ENCODE results near the gene GP1BA.

GP1BA gene

DNA sequence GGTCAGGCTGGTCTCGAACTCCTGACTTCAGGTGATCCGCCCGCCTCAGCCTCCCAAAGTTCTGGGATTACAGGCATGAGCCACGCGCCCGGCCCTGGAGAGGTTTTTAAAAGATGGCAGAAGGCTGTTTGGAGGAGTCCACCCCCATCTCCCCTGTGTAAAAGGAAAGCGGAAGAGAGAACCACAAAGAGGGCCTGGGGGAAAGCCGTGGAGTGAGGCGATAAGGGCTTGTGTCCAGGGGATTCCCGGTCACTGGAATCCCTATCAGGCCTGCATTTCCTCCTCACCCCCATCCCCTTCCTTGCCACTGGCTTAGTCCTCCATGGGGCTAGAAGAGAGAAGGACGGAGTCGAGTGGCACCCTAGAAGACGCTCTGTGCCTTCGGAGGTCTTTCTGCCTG, at the start of gene GP1BA:
Gene GP1BA, plus strand, starts transcription at position 315 of the 400 bp plus-strand sequence. CDS start 328 bp downstream, outside the sequence.
- no peak for DNase-seq

DNA sequence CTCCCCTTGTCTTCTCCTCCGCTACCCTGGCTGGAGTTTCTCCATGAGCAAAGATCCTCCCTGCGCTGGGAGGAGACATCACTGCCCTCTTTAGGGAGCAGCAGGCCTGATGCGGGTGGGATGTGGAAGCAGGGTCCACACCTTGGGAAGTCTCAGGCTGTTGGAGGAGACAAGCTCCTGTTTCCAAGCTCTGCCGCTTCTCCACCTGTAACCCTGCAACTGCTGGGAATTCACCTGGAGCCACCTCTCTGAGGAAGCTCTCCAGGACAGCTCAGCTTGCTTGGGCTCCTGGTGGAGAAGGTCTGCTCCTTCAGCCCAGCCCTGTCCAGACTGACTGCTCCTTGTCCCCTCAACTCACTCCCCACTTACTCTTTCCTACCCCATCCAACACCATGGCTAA, 47.6 kb upstream of the GP1BA start:
- DNase-seq = no peak

DNA sequence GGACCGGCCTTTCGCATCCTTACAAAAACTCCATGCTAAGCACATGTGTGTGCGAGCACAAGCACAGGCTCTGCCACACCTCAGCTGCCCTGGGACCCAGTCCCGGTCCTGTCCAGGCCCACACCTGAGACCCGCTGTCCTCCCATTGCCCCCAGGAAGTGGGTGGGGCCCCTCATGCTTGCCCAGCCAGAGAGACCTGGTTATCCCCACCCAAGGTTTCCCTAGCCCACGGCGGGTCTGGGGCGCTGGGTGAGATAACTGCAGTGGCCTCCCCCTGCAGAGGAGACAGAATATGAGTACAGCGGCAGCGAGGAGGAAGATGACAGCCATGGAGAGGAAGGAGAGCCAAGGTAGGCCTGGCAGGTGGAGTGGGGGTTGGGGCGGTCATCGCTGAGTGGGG, 45.2 kb upstream of the GP1BA start:
- DNase-seq = no peak

DNA sequence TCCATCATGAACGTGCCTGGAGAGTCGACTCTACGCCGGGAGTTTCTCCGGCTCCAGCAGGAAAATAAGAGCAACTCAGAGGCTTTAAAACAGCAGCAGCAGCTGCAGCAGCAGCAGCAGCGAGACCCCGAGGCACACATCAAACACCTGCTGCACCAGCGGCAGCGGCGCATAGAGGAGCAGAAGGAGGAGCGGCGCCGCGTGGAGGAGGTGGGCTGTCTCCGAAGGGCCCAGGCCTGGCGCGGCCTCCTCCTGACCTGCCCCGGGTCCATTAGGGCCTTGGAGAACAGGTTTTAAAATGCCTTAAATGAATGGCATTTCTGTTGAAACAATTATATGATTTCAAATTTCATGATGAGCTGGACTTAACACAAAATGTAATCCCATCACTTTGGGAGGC, 44.5 kb upstream of the GP1BA start:
- DNase-seq = no peak

DNA sequence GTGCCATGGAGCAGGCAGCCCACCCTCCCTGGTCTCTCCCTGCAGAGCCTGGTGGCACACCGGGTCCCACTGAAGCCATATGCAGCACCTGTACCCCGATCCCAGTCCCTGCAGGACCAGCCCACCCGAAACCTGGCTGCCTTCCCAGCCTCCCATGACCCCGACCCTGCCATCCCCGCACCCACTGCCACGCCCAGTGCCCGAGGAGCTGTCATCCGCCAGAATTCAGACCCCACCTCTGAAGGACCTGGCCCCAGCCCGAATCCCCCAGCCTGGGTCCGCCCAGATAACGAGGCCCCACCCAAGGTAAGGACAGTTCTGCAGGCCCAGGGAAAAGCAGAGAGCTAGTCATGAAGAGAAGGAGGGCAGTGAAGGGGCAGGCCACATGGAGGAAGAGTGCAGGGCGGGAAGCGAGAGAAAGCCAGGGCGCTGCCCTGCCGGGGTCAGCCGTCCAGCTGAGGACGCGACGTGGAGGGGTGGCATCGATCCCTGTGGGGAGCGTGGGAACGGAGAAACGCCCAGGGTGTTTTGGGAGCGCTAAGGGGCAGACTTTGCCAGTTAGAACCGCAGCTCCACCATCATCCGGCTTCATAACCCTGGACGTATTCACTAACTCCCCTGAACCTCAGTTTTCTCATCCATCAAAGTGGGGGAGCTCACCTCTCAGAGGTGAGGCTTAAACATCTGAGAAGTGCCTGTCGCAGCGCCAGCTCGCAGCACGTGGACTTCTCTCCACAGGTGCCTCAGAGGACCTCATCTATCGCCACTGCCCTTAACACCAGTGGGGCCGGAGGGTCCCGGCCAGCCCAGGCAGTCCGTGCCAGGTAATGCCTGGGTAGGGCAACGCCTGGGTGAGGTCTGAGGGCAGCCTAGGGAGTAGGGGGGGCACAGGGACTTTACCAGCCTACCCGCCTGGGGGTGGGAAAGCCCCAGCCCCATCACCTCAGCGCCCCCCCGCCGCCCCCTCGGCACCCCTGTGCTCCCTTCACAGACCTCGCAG, 40.4 kb upstream of the GP1BA start:
- no peak for DNase-seq

DNA sequence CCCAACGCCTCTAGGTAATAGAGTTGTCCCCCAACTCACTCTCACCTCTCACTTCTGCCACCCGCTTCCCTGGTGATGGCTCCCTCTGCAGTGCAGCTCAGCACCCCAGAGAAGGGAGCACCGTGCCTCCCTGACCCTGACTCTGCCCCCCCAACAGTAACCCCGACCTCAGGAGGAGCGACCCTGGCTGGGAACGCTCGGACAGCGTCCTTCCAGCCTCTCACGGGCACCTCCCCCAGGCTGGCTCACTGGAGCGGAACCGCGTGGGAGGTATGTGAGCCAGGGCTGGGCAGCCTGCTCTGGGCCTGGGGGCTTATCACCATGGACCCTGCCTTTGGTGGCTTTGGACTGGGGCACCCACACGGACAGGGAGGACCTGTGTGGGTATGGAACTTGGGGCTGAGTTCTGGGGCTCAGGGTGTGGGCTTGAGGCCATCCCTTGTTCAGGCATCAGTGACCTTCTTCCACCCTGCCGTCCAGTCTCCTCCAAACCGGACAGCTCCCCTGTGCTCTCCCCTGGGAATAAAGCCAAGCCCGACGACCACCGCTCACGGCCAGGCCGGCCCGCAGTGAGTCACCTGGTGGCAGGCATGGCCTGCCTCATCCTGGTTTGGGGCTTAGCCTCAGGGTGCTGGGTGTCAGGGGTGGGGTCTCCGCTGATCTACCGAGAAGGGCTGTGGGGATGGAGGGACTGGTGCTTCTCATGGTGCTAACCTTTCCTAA, 39.4 kb upstream of the GP1BA start:
- no peak for DNase-seq

DNA sequence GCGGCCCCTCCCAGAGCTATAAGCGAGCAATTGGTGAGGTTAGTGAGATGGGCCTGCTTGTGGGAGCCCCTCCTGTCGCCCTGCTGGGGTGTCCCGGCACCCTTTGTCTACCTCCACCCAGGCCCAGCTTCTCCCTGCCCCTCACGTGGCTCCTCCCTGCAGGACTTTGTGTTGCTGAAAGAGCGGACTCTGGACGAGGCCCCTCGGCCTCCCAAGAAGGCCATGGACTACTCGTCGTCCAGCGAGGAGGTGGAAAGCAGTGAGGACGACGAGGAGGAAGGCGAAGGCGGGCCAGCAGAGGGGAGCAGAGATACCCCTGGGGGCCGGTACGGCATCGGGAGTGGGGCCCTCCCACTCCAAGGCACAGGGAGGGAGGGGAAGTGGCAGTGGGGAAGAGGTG, 38.8 kb upstream of the GP1BA start:
- no peak for DNase-seq

DNA sequence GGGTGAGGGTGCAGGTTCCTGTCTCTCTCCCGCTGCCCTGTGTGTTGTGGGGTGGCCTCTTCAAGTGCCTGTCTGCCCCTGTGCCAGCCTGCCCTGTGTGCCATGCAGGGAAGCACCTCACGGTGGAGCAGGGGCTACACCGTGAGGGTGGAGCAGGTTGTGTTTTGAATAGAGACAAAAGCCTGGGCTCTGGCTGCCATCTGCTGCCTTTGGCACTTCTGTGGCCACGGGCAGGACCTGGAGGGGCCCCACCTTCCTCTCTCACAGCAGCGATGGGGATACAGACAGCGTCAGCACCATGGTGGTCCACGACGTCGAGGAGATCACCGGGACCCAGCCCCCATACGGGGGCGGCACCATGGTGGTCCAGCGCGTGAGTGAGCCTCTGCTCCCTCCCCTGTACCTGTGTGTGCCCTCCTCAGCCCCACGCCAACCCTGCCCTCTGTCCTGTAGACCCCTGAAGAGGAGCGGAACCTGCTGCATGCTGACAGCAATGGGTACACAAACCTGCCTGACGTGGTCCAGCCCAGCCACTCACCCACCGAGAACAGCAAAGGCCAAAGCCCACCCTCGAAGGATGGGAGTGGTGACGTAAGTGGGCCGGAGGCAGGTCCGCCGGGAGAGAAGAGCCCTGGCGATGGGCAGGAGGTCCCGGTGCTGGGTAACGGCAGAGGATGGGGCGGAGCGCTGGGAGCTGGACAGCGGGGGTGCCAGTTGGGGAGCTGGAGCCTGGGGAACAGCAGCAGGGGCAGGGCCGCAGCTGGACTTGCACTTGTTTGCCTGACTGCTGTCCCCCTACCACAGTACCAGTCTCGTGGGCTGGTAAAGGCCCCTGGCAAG, 38.1 kb upstream of the GP1BA start:
- no peak for DNase-seq

DNA sequence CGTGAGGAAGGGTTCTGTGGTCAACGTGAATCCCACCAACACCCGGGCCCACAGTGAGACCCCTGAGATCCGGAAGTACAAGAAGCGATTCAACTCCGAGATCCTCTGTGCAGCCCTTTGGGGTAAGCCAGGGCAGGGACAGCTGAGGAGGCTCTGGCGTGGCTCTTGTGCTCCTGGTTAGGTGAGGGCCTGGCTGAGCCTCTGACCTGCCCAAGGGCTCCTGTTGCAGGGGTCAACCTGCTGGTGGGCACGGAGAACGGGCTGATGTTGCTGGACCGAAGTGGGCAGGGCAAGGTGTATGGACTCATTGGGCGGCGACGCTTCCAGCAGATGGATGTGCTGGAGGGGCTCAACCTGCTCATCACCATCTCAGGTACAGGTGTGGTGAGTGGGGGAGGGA, 37.0 kb upstream of the GP1BA start:
- DNase-seq = no peak

DNA sequence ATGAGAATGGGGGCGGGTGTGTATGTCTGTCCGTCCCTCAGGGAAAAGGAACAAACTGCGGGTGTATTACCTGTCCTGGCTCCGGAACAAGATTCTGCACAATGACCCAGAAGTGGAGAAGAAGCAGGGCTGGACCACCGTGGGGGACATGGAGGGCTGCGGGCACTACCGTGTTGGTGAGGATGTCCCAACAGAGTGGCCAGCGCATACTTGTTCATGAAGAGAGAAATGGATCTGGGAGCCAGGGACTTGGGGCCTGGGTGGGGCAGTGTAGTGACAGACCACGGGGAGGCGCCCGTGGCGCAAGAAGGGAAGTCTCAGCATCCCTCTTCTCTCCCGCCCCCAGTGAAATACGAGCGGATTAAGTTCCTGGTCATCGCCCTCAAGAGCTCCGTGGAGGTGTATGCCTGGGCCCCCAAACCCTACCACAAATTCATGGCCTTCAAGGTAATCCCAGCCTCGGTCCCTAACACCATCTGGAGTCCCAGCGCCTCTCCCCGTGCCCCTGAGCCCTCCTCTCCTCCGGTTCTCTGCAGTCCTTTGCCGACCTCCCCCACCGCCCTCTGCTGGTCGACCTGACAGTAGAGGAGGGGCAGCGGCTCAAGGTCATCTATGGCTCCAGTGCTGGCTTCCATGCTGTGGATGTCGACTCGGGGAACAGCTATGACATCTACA, 36.3 kb upstream of the GP1BA start:
- no peak for DNase-seq

DNA sequence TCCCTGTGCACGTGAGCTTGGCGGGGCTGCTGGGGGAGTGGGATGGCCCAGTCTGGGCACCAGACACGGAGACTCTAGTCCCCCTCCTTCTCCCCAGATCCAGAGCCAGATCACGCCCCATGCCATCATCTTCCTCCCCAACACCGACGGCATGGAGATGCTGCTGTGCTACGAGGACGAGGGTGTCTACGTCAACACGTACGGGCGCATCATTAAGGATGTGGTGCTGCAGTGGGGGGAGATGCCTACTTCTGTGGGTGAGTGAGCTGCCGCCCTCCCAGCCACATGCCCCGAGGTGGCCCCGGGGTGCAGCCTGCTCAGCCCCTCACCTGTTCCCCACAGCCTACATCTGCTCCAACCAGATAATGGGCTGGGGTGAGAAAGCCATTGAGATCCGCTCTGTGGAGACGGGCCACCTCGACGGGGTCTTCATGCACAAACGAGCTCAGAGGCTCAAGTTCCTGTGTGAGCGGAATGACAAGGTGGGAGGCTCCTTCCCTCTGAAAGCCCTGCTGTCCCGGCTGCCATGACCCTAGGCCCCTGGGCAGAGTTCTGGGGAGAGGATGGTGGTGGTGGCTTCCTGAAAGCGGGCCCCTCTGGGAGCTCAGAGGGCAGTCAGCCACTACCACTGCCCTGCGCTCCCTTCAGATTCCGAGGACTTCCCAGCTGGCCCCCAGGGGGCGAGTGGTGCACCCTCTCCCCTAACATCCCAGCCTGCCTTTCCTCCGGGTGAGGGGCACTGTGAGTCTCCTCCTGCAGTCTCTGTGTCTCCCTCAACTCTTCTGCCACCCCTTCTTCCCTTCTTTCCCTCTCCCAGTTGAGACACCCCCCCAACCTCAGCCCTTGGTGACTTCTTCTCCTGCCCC, 35.5 kb upstream of the GP1BA start:
- DNase-seq = no peak

DNA sequence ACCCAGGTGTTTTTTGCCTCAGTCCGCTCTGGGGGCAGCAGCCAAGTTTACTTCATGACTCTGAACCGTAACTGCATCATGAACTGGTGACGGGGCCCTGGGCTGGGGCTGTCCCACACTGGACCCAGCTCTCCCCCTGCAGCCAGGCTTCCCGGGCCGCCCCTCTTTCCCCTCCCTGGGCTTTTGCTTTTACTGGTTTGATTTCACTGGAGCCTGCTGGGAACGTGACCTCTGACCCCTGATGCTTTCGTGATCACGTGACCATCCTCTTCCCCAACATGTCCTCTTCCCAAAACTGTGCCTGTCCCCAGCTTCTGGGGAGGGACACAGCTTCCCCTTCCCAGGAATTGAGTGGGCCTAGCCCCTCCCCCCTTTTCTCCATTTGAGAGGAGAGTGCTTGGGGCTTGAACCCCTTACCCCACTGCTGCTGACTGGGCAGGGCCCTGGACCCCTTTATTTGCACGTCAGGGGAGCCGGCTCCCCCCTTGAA, 34.8 kb upstream of the GP1BA start:
- DNase-seq = no peak

DNA sequence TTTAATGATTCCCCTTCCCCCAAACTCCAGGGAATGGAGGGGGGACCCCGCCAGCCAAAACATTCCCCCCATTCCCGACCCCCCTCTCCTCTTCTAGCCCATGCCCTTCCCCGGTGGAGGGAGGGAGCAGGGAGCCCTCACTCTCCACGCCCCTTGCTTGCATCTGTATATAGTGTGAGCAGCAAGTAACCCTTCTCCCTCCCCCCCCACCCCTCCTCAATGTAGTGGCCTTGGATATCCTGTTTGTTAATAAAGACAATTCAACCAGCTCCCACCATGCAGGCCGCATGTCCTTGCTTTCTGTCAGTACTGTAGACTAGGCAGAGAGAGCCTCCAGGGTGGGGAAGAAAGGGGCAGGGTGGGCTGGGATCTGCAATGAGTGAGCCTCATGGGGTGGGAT, 34.3 kb upstream of the GP1BA start:
- no peak for DNase-seq

DNA sequence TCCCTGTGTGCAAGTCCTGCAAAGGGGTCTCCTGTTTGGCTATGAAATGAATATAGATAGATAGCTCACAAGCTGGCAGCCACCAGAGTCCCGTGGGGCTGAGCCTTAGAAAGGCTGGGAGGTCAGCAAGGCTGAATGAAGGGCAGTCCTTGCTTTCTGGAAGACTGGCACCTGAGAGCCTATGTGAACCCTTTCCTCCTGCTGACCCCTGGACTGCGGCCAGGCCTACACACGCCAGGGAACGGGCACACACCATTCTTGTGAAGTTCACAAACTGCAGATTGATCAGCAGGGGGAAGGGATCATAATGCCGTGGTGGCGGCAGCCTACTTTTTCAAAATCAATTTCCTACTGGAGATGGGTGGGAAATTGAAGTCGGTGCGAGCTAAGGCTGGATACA, 33.7 kb upstream of the GP1BA start:
- DNase-seq = no peak

DNA sequence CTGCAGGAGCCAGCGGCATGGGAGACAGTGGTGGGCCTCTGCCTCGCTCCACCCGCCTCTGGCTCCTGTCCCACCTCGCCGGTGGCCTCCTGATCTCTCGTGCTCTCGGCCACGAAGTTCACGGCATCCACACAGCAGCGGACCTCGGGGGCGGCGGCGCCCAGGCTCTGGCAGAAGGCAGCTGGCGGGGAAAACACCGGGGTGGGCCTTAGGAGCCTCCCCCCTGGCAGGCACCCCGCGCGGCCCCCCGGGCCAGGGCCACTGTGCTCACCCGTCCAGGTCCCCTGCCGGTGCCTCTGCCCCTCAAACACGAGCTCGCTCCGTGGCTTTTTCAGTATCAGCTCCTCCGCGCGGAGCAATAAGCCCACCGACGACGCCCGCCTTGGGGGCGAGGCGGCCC, 33.1 kb upstream of the GP1BA start:
- DNase-seq = no peak

DNA sequence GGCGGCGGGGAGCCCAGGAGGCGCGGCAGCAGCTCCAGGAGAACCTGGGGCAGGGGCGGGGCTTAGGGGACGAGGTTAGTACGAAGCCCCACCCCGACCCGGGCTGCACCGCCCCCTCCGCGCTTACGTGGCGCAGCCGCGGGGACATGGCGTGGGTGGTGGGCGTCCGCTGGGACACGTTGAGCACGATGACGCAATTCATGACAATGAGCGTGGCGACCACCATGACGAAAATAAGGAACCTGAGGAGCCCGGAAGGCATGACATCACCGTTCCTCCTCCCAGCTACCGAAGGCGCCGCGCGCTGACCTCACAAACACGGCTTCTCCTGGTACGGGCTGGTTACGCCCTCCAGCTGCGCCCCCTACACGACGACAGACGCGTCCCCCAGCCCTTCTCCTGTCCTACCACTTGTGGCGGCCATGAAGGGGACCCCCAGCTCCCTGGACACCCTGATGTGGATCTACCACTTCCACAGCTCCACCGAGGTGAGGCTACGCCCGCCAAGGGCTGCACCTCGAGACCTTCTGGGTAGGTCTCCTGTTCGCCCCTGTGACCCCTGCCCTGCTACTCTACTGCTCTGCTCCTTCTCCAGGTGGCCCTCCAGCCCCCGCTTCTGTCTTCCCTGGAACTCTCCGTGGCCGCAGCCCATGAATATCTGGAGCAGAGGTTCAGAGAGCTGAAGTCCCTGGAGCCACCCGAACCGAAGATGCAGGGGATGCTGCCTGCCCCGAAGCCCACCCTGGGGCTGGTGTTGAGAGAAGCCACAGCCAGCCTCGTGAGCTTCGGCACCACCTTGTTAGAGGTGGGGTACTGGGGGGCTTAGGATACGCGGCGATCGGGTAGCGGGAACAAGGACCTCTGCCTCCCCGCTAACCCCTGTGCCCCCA, 32.5 kb upstream of the GP1BA start, which contains the start of gene C17orf107:
Gene C17orf107, plus strand, starts transcription at position 196 of the 890 bp plus-strand sequence. Its CDS starts 227 bp downstream, at position 423.
- peak; percentile 72 to 86 (median 81) for DNase-seq

DNA sequence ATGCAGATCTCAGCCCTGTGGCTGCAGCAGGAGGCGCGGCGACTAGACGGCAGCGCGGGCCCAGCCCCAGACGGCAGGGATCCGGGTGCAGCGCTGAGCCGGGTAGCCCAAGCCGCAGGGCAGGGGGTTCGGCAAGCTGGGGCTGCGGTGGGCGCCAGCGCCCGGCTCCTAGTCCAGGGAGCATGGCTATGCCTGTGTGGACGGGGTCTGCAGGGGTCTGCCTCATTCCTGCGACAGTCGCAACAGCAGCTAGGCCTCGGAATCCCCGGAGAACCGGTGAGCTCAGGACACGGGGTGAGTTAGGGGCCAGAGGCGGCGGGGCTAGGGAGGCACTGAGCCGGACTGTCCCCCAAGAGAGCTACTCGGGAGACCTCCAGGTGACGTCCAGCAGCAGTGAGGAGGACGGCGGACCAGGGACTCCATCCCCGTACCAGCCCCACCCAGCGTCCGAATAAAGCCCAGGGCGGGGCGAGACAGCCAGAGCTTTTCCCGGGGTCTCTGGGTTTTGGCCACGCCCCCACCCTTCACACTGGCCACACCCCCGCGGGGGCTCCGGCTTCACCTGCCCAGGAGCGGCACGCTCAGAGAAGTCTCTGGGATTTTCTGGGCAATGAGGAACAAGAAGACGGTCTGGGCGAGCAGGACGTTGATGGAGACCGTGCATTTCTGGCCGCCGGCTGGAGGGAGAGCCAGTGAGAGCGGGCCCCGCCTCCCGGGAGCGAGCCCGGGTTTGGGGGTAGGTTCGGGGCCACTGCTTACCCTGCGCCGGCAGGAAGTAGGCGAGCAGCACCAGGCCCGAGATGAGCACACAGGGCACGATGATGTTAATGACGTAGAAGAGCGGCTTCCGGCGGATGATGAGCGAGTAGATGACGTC, 31.6 kb upstream of the GP1BA start:
- peak in 2 of 4 experiments; percentile 16 to 36 for DNase-seq

DNA sequence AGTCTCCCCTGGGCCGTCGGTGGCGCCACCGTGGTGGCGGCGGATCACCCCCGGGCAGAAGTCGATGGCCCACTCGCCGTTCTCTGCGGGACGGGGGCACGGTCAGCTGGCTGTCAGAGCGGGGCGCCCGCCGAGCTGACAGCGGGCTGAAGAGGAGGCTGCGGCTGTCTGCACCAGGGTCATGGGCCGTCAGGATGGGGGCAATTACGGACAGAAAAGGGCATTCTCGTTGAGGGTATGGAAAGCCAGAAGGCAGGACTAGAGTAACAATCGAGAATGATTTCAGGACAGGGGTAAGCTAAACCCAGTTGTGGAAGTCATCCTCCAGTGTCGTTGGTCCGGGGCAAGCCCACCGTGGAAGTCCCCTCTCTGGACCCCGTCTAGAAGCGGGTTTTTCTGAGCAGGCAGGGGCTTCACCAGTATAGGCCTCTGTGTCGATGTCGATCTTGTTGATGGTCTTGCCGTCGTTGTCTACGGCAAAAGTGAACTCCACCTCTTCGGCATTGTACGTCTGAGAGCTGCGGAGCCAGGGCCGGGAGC, 30.9 kb upstream of the GP1BA start:
- DNase-seq = no peak

Data from activated naive CD4-positive, alpha-beta T cell (primary cell).